Mesodermal cell (in vitro differentiated cells): ENCODE results near the gene GMPS.

Source experiments
- H3K27ac ChIP-seq: 2 replicates; pipeline ENCODE4 v1.7.0; 2013; ENCODE audit warnings: mild to moderate bottlenecking, low read depth, low read length, moderate library complexity; ENCODE audit not compliant: severe bottlenecking
- H3K36me3 ChIP-seq: 2 replicates; pipeline ENCODE4 v1.7.1; 2013; ENCODE audit warnings: mild to moderate bottlenecking, low read length, moderate library complexity; ENCODE audit not compliant: control insufficient read depth, insufficient read depth
- H3K4me1 ChIP-seq: one replicate; pipeline ENCODE4 v1.7.1; 2013; ENCODE audit warnings: mild to moderate bottlenecking, low read length; ENCODE audit not compliant: insufficient read depth, control insufficient read depth, poor library complexity, severe bottlenecking
- H3K4me3 ChIP-seq: 2 replicates; pipeline ENCODE4 v1.7.0; 2013; ENCODE audit warnings: low read length, control low read depth, mild to moderate bottlenecking; ENCODE audit not compliant: insufficient read depth, poor library complexity, severe bottlenecking; ENCODE audit errors: extremely low read depth
- H3K9me3 ChIP-seq: 2 replicates; pipeline ENCODE4 v1.7.1; 2013; ENCODE audit warnings: mild to moderate bottlenecking, low read length, moderate library complexity; ENCODE audit not compliant: control insufficient read depth
- WGBS, 2 experiments: methylation state at CpG; one replicate each; pipeline ENCODE4 v1.1.5; 2013; ENCODE audit warnings: missing lambda C conversion rate in 2 of 2; ENCODE audit not compliant: insufficient coverage in 2 of 2; 5-methylcytosine and 5-hydroxymethylcytosine counted together

Gene GMPS

GRCh38 chr3:155891321-155891720 lies 20.9 kb downstream of the GMPS start:
- WGBS, 2 experiments = 89% methylated on average over 3 of the region's 5 CpGs; no CpG with 5 or more reads in 1 of the 2 experiments
- H3K4me3 ChIP-seq = no peak overlapping the region
- H3K36me3 ChIP-seq = peaks cover 30% of the 10 kb centered on the region

GRCh38 chr3:155895379-155895900 lies 25.0 kb downstream of the GMPS start:
- WGBS, 2 experiments = 92 to 96% methylated on average over 7 of the region's 7 CpGs
- Histone ChIP-seq H3K4me1 (peaks cover 2% of the 10 kb centered on the region), H3K36me3 (peaks cover 60% of the 10 kb centered on the region)

More at GRCh38 chr3:155891321-155891720, 20.9 kb downstream of the GMPS start:
- Histone ChIP-seq H3K4me1 (peaks cover 2% of the 10 kb centered on the region), H3K9me3 (no peaks in the 10 kb centered on the region), H3K27ac (no peak overlapping the region)

GRCh38 chr3:155906900-155907299 lies 36.5 kb downstream of the GMPS start:
- Histone ChIP-seq H3K4me1 (peaks cover 5% of the 10 kb centered on the region), H3K27ac (no peak overlapping the region), H3K4me3 (no peak overlapping the region), H3K9me3 (no peaks in the 10 kb centered on the region), H3K36me3 (peaks cover 70% of the 10 kb centered on the region)
- WGBS, 2 experiments = no CpG with 5 or more reads among the region's 1 CpG

More at GRCh38 chr3:155895379-155895900, 25.0 kb downstream of the GMPS start:
- Histone ChIP-seq H3K9me3 (no peaks in the 10 kb centered on the region), H3K27ac (no peak overlapping the region), H3K4me3 (no peak overlapping the region)

GRCh38 chr3:155908086-155908485 lies 37.6 kb downstream of the GMPS start:
- 94 to 100% methylated on average over 1 to 2 of the region's 4 CpGs for WGBS, 2 experiments
- H3K9me3 ChIP-seq = no peaks in the 10 kb centered on the region
- H3K27ac ChIP-seq = peak overlapping the region; percentile 11
- no peak overlapping the region for H3K4me3 ChIP-seq
- H3K36me3 ChIP-seq = peaks cover 70% of the 10 kb centered on the region
- peaks cover 5% of the 10 kb centered on the region for H3K4me1 ChIP-seq

GRCh38 chr3:155908605-155909004 lies 38.2 kb downstream of the GMPS start:
- peak overlapping the region; percentile 11 for H3K27ac ChIP-seq
- H3K36me3 ChIP-seq = peaks cover 73% of the 10 kb centered on the region
- no peak overlapping the region for H3K4me3 ChIP-seq
- peaks cover 5% of the 10 kb centered on the region for H3K4me1 ChIP-seq
- H3K9me3 ChIP-seq = no peaks in the 10 kb centered on the region

- Histone ChIP-seq H3K27ac (no peak overlapping the region), H3K4me3 (no peak overlapping the region), H3K4me1 (no peaks in the 10 kb centered on the region), H3K36me3 (peaks cover 94% of the 10 kb centered on the region), H3K9me3 (no peaks in the 10 kb centered on the region)
Measured at GRCh38 chr3:155912090-155912489, 41.6 kb downstream of the GMPS start.

GRCh38 chr3:155912579-155913190 lies 42.2 kb downstream of the GMPS start:
- no CpG with 5 or more reads among the region's 1 CpG for WGBS, 2 experiments
- H3K4me1 ChIP-seq = no peaks in the 10 kb centered on the region
- H3K36me3 ChIP-seq = peaks cover 94% of the 10 kb centered on the region
- H3K4me3 ChIP-seq = no peak overlapping the region
- no peaks in the 10 kb centered on the region for H3K9me3 ChIP-seq
- H3K27ac ChIP-seq = no peak overlapping the region

GRCh38 chr3:155917781-155918180 lies 47.3 kb downstream of the GMPS start:
- Histone ChIP-seq H3K27ac (no peak overlapping the region), H3K4me3 (no peak overlapping the region), H3K36me3 (peaks cover 63% of the 10 kb centered on the region), H3K9me3 (no peaks in the 10 kb centered on the region), H3K4me1 (no peaks in the 10 kb centered on the region)
- WGBS, 2 experiments = 80% methylated on average over 1 of the region's 1 CpG; no CpG with 5 or more reads in 1 of the 2 experiments

GRCh38 chr3:155919728-155920127 lies 49.3 kb downstream of the GMPS start:
- no peak overlapping the region for H3K27ac ChIP-seq

GRCh38 chr3:155921486-155921885 lies 51.0 kb downstream of the GMPS start:
- H3K4me3 ChIP-seq = no peak overlapping the region
- H3K4me1 ChIP-seq = no peaks in the 10 kb centered on the region
- WGBS, 2 experiments = 100% methylated on average over 1 of the region's 2 CpGs
- H3K9me3 ChIP-seq = no peaks in the 10 kb centered on the region
- peaks cover 44% of the 10 kb centered on the region for H3K36me3 ChIP-seq
- H3K27ac ChIP-seq = no peak overlapping the region

More at GRCh38 chr3:155919728-155920127, 49.3 kb downstream of the GMPS start:
- Histone ChIP-seq H3K9me3 (no peaks in the 10 kb centered on the region), H3K4me1 (no peaks in the 10 kb centered on the region), H3K36me3 (peaks cover 49% of the 10 kb centered on the region), H3K4me3 (no peak overlapping the region)

GRCh38 chr3:155934230-155934629 lies 63.8 kb downstream of the GMPS start:
- 67 to 100% methylated on average over 1 of the region's 2 CpGs for WGBS, 2 experiments
- Histone ChIP-seq H3K36me3 (peaks cover 62% of the 10 kb centered on the region), H3K4me3 (no peak overlapping the region), H3K27ac (no peak overlapping the region), H3K4me1 (no peaks in the 10 kb centered on the region), H3K9me3 (no peaks in the 10 kb centered on the region)
